ENCODE results near the gene LIPM. TPM values are rescaled to one million over a fixed set of nuclear protein-coding genes. Genes with fewer than 3 reads are reported as not detected.

LIPM gene
- polyA plus RNA-seq, 3 donors = not detected

DNA sequence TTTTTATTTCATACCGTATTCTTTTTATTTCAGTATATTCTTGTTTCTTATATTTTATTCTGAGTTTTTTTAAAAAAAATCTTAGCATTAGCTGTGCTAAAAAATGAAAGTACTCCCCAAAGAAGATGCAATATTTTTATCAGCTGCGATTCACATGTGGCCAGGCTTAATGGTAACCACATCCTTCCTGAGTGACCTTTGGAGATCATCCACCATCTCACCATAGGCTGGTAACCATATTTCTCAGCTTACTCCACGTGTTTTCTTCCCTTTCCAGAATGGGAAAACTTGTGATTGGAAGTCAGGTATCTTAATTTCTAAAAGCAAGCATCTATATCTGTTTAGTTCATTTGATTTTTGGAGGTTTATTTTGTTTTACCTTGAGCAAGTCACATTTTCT, 18.8 kb upstream of the LIPM start:
- Histone ChIP-seq H3K27ac (ENCODE audit: low read depth in 1 of 2, low read length in 2 of 2) (no peak overlapping the region), H3K4me1 (ENCODE audit: control insufficient read depth in 1 of 2, insufficient read depth in 2 of 2, low read length in 2 of 2) (peaks cover 0 to 3% of the 10 kb centered on the region in 2 donors), H3K4me3 (replicated peaks in 1 of 3; ENCODE audit: low read depth in 2 of 3, low read length in 3 of 3) (no peak overlapping the region), H3K9me3 (replicated peaks in 1 of 2; ENCODE audit: control insufficient read depth in 1 of 2, insufficient read depth in 1 of 2, low read length in 2 of 2) (no peaks in the 10 kb centered on the region), H3K36me3 (replicated peaks in 1 of 2; ENCODE audit: control insufficient read depth in 1 of 2, insufficient read depth in 2 of 2, low read length in 2 of 2) (no peaks in the 10 kb centered on the region), H3K27me3 (ENCODE audit: control insufficient read depth in 2 of 2, insufficient read depth in 2 of 2, low read length in 2 of 2) (peaks cover 0 to 8% of the 10 kb centered on the region in 2 donors), H4K20me1 (ENCODE audit: insufficient read depth, low read length) (no peaks in the 10 kb centered on the region), H2AFZ (ENCODE audit: insufficient read depth, low read depth, low read length, poor library complexity, severe bottlenecking) (no peak overlapping the region), H3K4me2 (replicated peaks; ENCODE audit: extremely low read depth, low read length, poor library complexity, severe bottlenecking) (no peak overlapping the region), H3K79me2 (ENCODE audit: insufficient read depth, low read length) (no peaks in the 10 kb centered on the region), H3K9ac (ENCODE audit: insufficient read depth, low read length, poor library complexity, severe bottlenecking) (no peak overlapping the region)
- H3K4me3 Mint-ChIP-seq = no peak overlapping the region
- WGBS (ENCODE audit: insufficient coverage) = no CpG with 5 or more reads among the region's 3 CpGs
- peaks cover 7% of the 10 kb centered on the region for H3K4me1 Mint-ChIP-seq
- DNase-seq = no peak
- TF ChIP-seq, protein P1, sequence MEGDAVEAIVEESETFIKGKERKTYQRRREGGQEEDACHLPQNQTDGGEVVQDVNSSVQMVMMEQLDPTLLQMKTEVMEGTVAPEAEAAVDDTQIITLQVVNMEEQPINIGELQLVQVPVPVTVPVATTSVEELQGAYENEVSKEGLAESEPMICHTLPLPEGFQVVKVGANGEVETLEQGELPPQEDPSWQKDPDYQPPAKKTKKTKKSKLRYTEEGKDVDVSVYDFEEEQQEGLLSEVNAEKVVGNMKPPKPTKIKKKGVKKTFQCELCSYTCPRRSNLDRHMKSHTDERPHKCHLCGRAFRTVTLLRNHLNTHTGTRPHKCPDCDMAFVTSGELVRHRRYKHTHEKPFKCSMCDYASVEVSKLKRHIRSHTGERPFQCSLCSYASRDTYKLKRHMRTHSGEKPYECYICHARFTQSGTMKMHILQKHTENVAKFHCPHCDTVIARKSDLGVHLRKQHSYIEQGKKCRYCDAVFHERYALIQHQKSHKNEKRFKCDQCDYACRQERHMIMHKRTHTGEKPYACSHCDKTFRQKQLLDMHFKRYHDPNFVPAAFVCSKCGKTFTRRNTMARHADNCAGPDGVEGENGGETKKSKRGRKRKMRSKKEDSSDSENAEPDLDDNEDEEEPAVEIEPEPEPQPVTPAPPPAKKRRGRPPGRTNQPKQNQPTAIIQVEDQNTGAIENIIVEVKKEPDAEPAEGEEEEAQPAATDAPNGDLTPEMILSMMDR (IDR thresholded peaks at IDR 0.05) = no peak
- H3K9me3 Mint-ChIP-seq = no peaks in the 10 kb centered on the region
- H3K27ac Mint-ChIP-seq = no peak overlapping the region
- intact Hi-C loops (cut with micrococcal nuclease) = no loop called here
- peaks cover 0 to 2% of the 10 kb centered on the region in 2 donors for H3K36me3 Mint-ChIP-seq
- peaks cover 0 to 6% (median 2%) of the 10 kb centered on the region in 3 donors for H3K27me3 Mint-ChIP-seq (ENCODE audit: low read depth in 3 of 3)

DNA sequence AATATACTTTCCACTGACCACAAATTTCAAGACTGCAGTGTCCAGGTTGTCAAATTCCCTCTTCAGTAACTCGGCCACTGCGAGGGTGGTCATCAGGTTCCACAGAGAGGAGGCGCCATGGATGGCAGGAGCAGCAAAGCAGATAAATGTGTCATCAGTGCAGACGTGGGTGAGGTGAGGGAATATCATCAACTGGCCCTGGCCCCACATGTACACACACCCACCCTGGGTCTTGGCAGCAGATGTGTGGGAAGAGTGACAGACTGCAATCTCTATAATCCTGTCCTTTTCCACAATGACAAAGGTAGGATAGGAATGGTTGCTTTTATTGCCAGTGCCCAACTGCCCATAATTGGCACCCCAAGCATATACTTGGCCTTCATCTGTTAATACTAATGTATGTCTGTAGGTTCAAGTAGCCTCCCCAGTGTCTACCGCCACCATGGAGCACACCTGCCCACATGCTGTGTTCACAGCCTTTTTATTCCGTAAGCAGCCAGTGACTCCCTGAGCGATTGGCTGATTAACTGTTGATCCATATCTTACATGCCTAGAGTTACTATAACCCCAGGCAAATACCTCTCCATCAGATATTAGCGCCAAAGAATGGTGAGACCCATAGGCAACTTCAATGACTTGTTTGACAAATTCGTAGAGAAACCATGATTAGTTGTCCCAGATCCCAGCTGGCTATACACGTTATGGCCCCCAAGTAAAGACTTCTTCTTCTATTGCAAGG, 16.3 kb upstream of the LIPM start:
- H3K4me3 ChIP-seq (replicated peaks in 1 of 3; ENCODE audit: low read depth in 2 of 3, low read length in 3 of 3) = no peak overlapping the region
- no peak overlapping the region for H3K9ac ChIP-seq (ENCODE audit: insufficient read depth, low read length, poor library complexity, severe bottlenecking)
- H3K79me2 ChIP-seq (ENCODE audit: insufficient read depth, low read length) = no peaks in the 10 kb centered on the region
- no peak overlapping the region for H3K4me2 ChIP-seq (replicated peaks; ENCODE audit: extremely low read depth, low read length, poor library complexity, severe bottlenecking)
- DNase-seq = no peak
- Mint-ChIP-seq H3K36me3 (peaks cover 0 to 2% of the 10 kb centered on the region in 2 donors), H3K9me3 (no peaks in the 10 kb centered on the region), H3K27ac (peak overlapping the region in 1 of 7 donors; percentile 6), H3K4me1 (peaks cover 9% of the 10 kb centered on the region), H3K4me3 (peak overlapping the region in 1 of 2 donors; percentile 2), H3K27me3 (ENCODE audit: low read depth in 3 of 3) (peaks cover 2 to 6% (median 2%) of the 10 kb centered on the region in 3 donors)
- no peak overlapping the region for H2AFZ ChIP-seq (ENCODE audit: insufficient read depth, low read depth, low read length, poor library complexity, severe bottlenecking)
- H3K4me1 ChIP-seq (ENCODE audit: control insufficient read depth in 1 of 2, insufficient read depth in 2 of 2, low read length in 2 of 2) = peaks cover 4% of the 10 kb centered on the region in 2 donors
- no peaks in the 10 kb centered on the region for H3K36me3 ChIP-seq (replicated peaks in 1 of 2; ENCODE audit: control insufficient read depth in 1 of 2, insufficient read depth in 2 of 2, low read length in 2 of 2)
- TF ChIP-seq, protein P1 (IDR thresholded peaks at IDR 0.05) = no peak
- H3K27me3 ChIP-seq (ENCODE audit: control insufficient read depth in 2 of 2, insufficient read depth in 2 of 2, low read length in 2 of 2) = peaks cover 0 to 8% of the 10 kb centered on the region in 2 donors
- intact Hi-C loops (cut with micrococcal nuclease) = no loop called here
- WGBS (ENCODE audit: insufficient coverage) = 98% methylated on average over 5 of the region's 10 CpGs
- no peak overlapping the region for H3K27ac ChIP-seq (ENCODE audit: low read depth in 1 of 2, low read length in 2 of 2)
- H3K9me3 ChIP-seq (replicated peaks in 1 of 2; ENCODE audit: control insufficient read depth in 1 of 2, insufficient read depth in 1 of 2, low read length in 2 of 2) = no peaks in the 10 kb centered on the region
- no peaks in the 10 kb centered on the region for H4K20me1 ChIP-seq (ENCODE audit: insufficient read depth, low read length)

All from CD14-positive monocyte (primary cell).